Muscle layer of duodenum (tissue), 2 donors: Measurements from ENCODE around the gene AP1G1.

Experiments used
- H3K27ac ChIP-seq: one replicate; pipeline ENCODE4 v1.7.0; 2013; ENCODE audit warnings: mild to moderate bottlenecking, low read length
- H3K27me3 ChIP-seq: one replicate; pipeline ENCODE4 v1.7.0; 2013; ENCODE audit warnings: low read depth, mild to moderate bottlenecking, control low read depth, low read length
- H3K36me3 ChIP-seq, 2 donors: one replicate each; pipeline ENCODE4 v1.7.0; 2013; ENCODE audit warnings: low read length in 2 of 2, control low read depth in 1 of 2, mild to moderate bottlenecking in 1 of 2; ENCODE audit not compliant: insufficient read depth in 2 of 2, control insufficient read depth in 1 of 2
- H3K4me1 ChIP-seq, 2 donors: one replicate each; pipeline ENCODE4 v1.7.0; 2013; ENCODE audit warnings: low read length in 2 of 2, mild to moderate bottlenecking in 2 of 2, control low read depth in 1 of 2, moderate library complexity in 1 of 2; ENCODE audit not compliant: insufficient read depth in 2 of 2, control insufficient read depth in 1 of 2
- H3K4me3 ChIP-seq, 2 donors: one replicate each; pipeline ENCODE4 v1.7.0; 2013; ENCODE audit warnings: low read length in 2 of 2, low read depth in 1 of 2, mild to moderate bottlenecking in 1 of 2
- H3K9me3 ChIP-seq, 2 donors: one replicate each; pipeline ENCODE4 v1.7.0; 2013; ENCODE audit warnings: low read length in 2 of 2, control low read depth in 1 of 2, mild to moderate bottlenecking in 1 of 2; ENCODE audit not compliant: control insufficient read depth in 1 of 2
- donor health status: healthy.

The AP1G1 gene

DNA sequence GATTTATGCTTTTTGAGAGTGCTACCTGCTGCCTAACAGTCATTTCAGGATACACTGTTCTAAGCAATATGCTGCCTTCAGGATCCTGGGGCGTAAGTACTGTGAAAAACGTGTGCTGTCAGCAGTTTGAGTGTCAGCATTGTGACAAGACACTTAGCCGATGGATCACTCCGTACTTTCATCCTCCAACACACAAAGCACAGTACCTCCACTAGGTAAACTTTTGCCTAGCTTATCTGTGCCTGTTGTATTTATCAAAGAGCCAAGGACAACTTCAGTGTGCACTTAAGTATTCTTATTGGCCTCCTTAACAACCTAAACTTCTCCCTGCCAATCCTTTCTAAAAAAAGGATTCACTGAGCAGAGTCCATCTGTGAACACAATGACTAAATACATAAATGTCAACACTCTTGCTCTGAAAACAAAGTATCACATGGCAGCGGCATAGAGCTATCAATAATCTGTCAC lies 50.3 kb downstream of the AP1G1 start:
- Histone ChIP-seq H3K36me3 (peaks cover 60 to 72% of the 10 kb centered on the region in 2 donors), H3K4me3 (no peak overlapping the region)

DNA sequence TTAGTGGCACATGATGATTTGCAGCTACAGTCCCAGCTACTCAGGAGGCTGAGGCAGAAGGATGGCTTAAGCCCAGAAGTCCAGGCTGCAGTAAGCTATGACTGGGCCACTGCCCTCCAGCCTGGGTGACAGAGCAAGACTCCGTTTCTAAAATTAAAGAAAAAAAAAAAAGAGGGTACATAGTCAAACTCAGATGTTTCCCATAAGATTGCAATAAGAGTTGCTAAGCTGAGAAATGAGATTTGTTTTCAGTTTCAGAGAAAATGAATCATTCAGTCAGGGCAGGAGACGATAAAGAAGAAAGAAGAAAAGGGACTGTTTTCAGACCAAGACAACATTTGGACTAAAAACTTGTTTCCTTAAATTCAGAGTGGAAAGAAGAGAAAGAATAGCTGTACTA lies 54.0 kb downstream of the AP1G1 start:
- peaks cover 52 to 59% of the 10 kb centered on the region in 2 donors for H3K36me3 ChIP-seq
- H3K27me3 ChIP-seq: no peaks in the 10 kb centered on the region
- H3K4me1 ChIP-seq: no peaks in the 10 kb centered on the region
- H3K27ac ChIP-seq: no peak overlapping the region
- H3K9me3 ChIP-seq: no peaks in the 10 kb centered on the region
- no peak overlapping the region for H3K4me3 ChIP-seq

More for the DNA sequence above, 50.3 kb downstream of the AP1G1 start:
- Histone ChIP-seq H3K27ac (no peak overlapping the region), H3K9me3 (no peaks in the 10 kb centered on the region), H3K4me1 (no peaks in the 10 kb centered on the region), H3K27me3 (no peaks in the 10 kb centered on the region)

GRCh38 chr16:71754108-71754507 lies 54.5 kb downstream of the AP1G1 start:
- H3K4me3 ChIP-seq: no peak overlapping the region
- no peaks in the 10 kb centered on the region for H3K27me3 ChIP-seq
- no peaks in the 10 kb centered on the region for H3K9me3 ChIP-seq
- H3K27ac ChIP-seq: no peak overlapping the region
- peaks cover 57 to 65% of the 10 kb centered on the region in 2 donors for H3K36me3 ChIP-seq
- H3K4me1 ChIP-seq: no peaks in the 10 kb centered on the region

- H3K27me3 ChIP-seq: no peaks in the 10 kb centered on the region
- H3K4me3 ChIP-seq: no peak overlapping the region
- no peaks in the 10 kb centered on the region for H3K9me3 ChIP-seq
- H3K27ac ChIP-seq: no peak overlapping the region
- peaks cover 40 to 60% of the 10 kb centered on the region in 2 donors for H3K36me3 ChIP-seq
- no peaks in the 10 kb centered on the region for H3K4me1 ChIP-seq
These were observed 60.4 kb downstream of the AP1G1 start for GRCh38 chr16:71748226-71748625.

DNA sequence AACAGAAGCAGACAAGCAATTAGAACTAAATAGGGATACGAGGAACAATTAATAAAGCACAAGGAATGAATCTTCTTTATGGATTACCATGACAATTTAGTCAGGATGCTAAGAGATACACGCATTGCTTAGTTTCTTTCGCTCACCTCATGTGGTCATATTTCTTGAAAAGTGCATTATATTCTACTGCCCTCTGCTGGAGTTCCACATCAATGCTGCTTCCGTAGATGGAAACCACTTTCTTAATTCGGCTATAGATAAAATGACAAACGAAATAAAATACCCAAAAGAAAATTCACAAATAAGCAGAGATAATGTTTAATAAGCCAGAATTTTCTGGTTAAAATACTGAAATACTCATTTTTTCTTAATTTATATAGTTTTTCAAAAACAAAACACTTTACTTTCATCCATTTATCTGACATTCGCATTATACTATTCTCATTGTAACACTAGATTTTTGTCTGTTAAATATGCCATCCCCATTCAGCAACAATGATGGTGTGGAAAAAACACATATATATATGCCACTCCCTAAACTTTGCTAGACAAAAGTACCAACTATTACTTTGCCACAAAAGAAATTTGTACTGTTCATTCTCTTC lies 62.1 kb downstream of the AP1G1 start:
- H3K4me1 ChIP-seq: no peaks in the 10 kb centered on the region
- H3K27ac ChIP-seq: no peak overlapping the region
- H3K36me3 ChIP-seq: peaks cover 43 to 67% of the 10 kb centered on the region in 2 donors
- H3K9me3 ChIP-seq: no peaks in the 10 kb centered on the region
- H3K4me3 ChIP-seq: no peak overlapping the region
- H3K27me3 ChIP-seq: no peaks in the 10 kb centered on the region

DNA sequence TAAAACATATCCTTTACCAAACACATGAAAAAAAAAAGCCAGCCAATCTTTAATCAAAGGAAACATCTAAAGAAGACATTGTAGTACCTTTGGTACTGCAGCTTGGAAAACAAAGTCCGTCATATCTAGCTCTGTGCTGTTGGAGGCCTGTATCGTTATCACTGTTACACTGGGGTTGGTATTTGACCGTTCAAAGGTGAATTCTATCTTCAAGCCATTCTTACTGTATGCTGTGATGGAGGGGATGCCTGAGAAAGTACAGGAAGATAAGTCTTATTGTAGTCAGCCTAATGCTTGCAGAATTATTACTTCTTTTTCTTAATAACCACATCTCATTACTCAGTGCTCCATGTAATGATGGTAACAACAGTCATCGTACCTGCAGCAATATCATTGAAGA lies 69.8 kb downstream of the AP1G1 start:
- H3K27ac ChIP-seq: no peak overlapping the region
- H3K36me3 ChIP-seq: peaks cover 49 to 69% of the 10 kb centered on the region in 2 donors
- H3K27me3 ChIP-seq: no peaks in the 10 kb centered on the region
- H3K4me3 ChIP-seq: no peak overlapping the region
- no peaks in the 10 kb centered on the region for H3K9me3 ChIP-seq
- no peaks in the 10 kb centered on the region for H3K4me1 ChIP-seq

DNA sequence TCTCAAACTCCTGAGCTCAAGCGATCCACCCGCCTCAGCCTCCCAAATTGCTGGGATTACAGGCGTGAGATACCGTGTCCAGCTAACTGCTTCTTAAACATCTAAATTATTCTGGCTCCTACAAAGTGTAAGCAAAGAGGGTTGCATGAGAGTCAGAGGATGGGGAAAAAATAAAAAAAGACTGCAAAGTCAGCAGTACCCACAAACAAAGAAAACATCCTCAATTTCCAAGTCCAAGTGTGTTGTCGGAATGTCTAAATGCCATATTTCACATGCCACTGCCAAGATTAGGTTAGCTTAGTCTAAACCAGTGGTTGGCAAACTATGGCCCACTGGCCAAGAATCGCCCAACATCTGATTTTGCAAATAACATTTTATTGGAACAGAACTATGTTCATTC lies 71.1 kb downstream of the AP1G1 start:
- Histone ChIP-seq H3K4me1 (no peaks in the 10 kb centered on the region), H3K27me3 (no peaks in the 10 kb centered on the region), H3K9me3 (no peaks in the 10 kb centered on the region), H3K36me3 (peaks cover 62 to 71% of the 10 kb centered on the region in 2 donors), H3K4me3 (no peak overlapping the region), H3K27ac (no peak overlapping the region)

GRCh38 chr16:71734511-71734910 lies 74.1 kb downstream of the AP1G1 start:
- H3K4me1 ChIP-seq: no peaks in the 10 kb centered on the region
- H3K27me3 ChIP-seq: no peaks in the 10 kb centered on the region
- peaks cover 75 to 76% of the 10 kb centered on the region in 2 donors for H3K36me3 ChIP-seq
- H3K27ac ChIP-seq: no peak overlapping the region
- no peak overlapping the region for H3K4me3 ChIP-seq
- no peaks in the 10 kb centered on the region for H3K9me3 ChIP-seq

DNA sequence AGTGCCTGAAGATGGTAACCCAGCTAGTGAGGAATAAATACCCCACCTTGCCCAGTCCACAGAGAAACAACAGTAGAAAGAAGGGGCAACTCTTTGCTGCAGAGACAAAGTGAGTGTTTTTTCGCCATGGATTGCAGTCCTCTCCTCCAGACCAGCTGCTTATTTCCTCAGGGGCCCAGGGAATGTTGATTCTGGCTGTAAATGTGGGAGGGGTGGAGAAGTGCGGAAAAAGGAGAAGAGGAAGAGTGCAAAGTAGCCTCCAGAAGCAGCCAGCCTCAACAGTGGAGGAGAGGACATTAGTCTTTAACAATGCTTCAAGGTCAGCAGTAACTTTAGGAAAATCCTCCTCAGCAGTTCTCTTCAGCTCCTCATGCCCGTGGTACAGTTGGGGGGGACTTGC lies 76.0 kb downstream of the AP1G1 start:
- no peak overlapping the region for H3K4me3 ChIP-seq
- H3K27me3 ChIP-seq: no peaks in the 10 kb centered on the region
- no peaks in the 10 kb centered on the region for H3K4me1 ChIP-seq
- no peak overlapping the region for H3K27ac ChIP-seq
- peaks cover 59% of the 10 kb centered on the region in 2 donors for H3K36me3 ChIP-seq
- H3K9me3 ChIP-seq: no peaks in the 10 kb centered on the region

GRCh38 chr16:71727551-71728324 lies 80.9 kb downstream of the AP1G1 start:
- no peak overlapping the region for H3K27ac ChIP-seq
- H3K27me3 ChIP-seq: no peaks in the 10 kb centered on the region
- peaks cover 4 to 6% of the 10 kb centered on the region in 2 donors for H3K4me1 ChIP-seq
- H3K36me3 ChIP-seq: peaks cover 24 to 31% of the 10 kb centered on the region in 2 donors
- no peaks in the 10 kb centered on the region for H3K9me3 ChIP-seq
- no peak overlapping the region for H3K4me3 ChIP-seq

- no peak overlapping the region for H3K4me3 ChIP-seq
- peaks cover 13 to 21% of the 10 kb centered on the region in 2 donors for H3K36me3 ChIP-seq
- peaks cover 4 to 14% of the 10 kb centered on the region in 2 donors for H3K4me1 ChIP-seq
- H3K27me3 ChIP-seq: no peaks in the 10 kb centered on the region
- peak overlapping the region; percentile 10 for H3K27ac ChIP-seq
- no peaks in the 10 kb centered on the region for H3K9me3 ChIP-seq
These were observed 81.9 kb downstream of the AP1G1 start for GRCh38 chr16:71726476-71727315.
